Right lobe of liver (tissue), 6 donors: ENCODE data around the gene SNED1. TPM values are rescaled to one million over a fixed set of nuclear protein-coding genes. Genes with fewer than 3 reads are reported as not detected.

Experiments
- ATAC-seq, 4 donors: fragments of 200-7000 bp; cut with Tn5 transposase; one replicate each; pipeline ENCODE4 v1.9.1; 2020; ENCODE audit warnings: mild to moderate bottlenecking in 4 of 4, moderate library complexity in 4 of 4
- DNase-seq, 3 donors: peaks; one replicate each; pipeline ENCODE4 v3.0.0-alpha.2; 2020
- H3K27ac ChIP-seq, 3 donors: fragments of 200-600 bp; one replicate each; pipeline ENCODE4 v1.8.0; 2022
- H3K27me3 ChIP-seq, 2 donors: fragments of 200-600 bp; one replicate each; pipeline ENCODE4 v1.8.0; 2022
- H3K36me3 ChIP-seq, 4 donors: fragments of 200-600 bp; sonication (generic) in 1 of 4; one replicate each; pipeline versions ENCODE4 v1.5.1 to v1.8.0; 2017 to 2022; ENCODE audit warnings: control low read depth in 1 of 4
- H3K4me1 ChIP-seq, 4 donors: fragments of 200-600 bp; sonication (generic) in 1 of 4; one replicate each; pipeline versions ENCODE4 v1.5.1 to v1.8.0; 2017 to 2022; ENCODE audit warnings: control low read depth in 1 of 4
- H3K4me3 ChIP-seq, 3 donors: fragments of 200-600 bp; one replicate each; pipeline ENCODE4 v1.8.0; 2022
- H3K9me3 ChIP-seq, 4 donors: fragments of 200-600 bp; sonication (generic) in 1 of 4; one replicate each; pipeline versions ENCODE4 v1.5.1 to v1.8.0; 2017 to 2022; ENCODE audit warnings: control low read depth in 1 of 4
- POLR2A ChIP-seq: fragments of 450-650 bp; IDR thresholded peaks from one replicate; pipeline ENCODE4 v1.6.1; 2017; ENCODE audit warnings: antibody characterized with exemption, mild to moderate bottlenecking
- WGBS: methylation state at CpG from one replicate; pipeline ENCODE4 v1.1.6; 2018; ENCODE audit warnings: low coverage, low lambda C conversion rate; ENCODE audit not compliant: insufficient coverage; ENCODE audit errors: missing lambda C conversion rate; 5-methylcytosine and 5-hydroxymethylcytosine counted together
- intact Hi-C, 2 donors: fragments of 100-400 bp; cut with DNase I; formaldehyde crosslinking; loops; one replicate each; pipeline versions ENCODE4 v1.11.2 to v1.14.1; 2022
- total RNA-seq, 6 experiments: library from RNA; depleted of rRNA in 2 of 6; stranded (reverse); fragments of >200 nt in 2 of 6; fragmentation: NEBNext Ultra II Directional in 3 of 6; extraction: Animal tissue kit (Norgen Biotek cat#: 25700) in 3 of 6; gene quantifications; one replicate each; pipeline versions ENCODE4 v1.1.0 to v1.2.4, GENCODE V29; 2016 to 2023
- TF ChIP-seq, protein P1 (sequence below), 4 donors: fragments of 200-600 bp in 3 of 4; fragments of 450-650 bp in 1 of 4; IDR thresholded peaks; one replicate each; pipeline versions ENCODE4 v1.5.1 to v1.8.0; 2016 to 2022; ENCODE audit warnings: antibody characterized with exemption in 4 of 4, mild to moderate bottlenecking in 2 of 4
- donor health status: DM: no; HTN: yes; CAD: no.
- donor health status: DM: no; HTN: no; CAD: no.
- donor health status: DM: no; HTN: no; CAD: no.
- donor health status: DM: no; HTN: yes; CAD: no.
- donor health status: DM: no; HTN: yes; CAD: no.

Gene SNED1
- total RNA-seq, 6 experiments from 2014 or later: 7.4 to 27.8 (median 13.2) TPM

GRCh38 chr2:241003830-241004564 is 5.6 kb downstream of the SNED1 start:
- intact Hi-C loops: no loop called here
- H3K27ac ChIP-seq: no peak overlapping the region
- no peak overlapping the region for H3K4me3 ChIP-seq
- peaks cover 0 to 26% (median 9%) of the 10 kb centered on the region in 4 donors for H3K4me1 ChIP-seq
- no peaks in the 10 kb centered on the region for H3K27me3 ChIP-seq
- DNase-seq (no peak), ATAC-seq (no peak)
- no peak for TF ChIP-seq POLR2A
- TF ChIP-seq, protein P1, sequence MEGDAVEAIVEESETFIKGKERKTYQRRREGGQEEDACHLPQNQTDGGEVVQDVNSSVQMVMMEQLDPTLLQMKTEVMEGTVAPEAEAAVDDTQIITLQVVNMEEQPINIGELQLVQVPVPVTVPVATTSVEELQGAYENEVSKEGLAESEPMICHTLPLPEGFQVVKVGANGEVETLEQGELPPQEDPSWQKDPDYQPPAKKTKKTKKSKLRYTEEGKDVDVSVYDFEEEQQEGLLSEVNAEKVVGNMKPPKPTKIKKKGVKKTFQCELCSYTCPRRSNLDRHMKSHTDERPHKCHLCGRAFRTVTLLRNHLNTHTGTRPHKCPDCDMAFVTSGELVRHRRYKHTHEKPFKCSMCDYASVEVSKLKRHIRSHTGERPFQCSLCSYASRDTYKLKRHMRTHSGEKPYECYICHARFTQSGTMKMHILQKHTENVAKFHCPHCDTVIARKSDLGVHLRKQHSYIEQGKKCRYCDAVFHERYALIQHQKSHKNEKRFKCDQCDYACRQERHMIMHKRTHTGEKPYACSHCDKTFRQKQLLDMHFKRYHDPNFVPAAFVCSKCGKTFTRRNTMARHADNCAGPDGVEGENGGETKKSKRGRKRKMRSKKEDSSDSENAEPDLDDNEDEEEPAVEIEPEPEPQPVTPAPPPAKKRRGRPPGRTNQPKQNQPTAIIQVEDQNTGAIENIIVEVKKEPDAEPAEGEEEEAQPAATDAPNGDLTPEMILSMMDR (IDR thresholded peaks at IDR 0.05): no peak
- no CpG with 5 or more reads among the region's 1 CpG for WGBS
- peaks cover 0 to 3% (median 0%) of the 10 kb centered on the region in 4 donors for H3K9me3 ChIP-seq
- no peaks in the 10 kb centered on the region for H3K36me3 ChIP-seq

GRCh38 chr2:241005569-241005968 is 7.2 kb downstream of the SNED1 start:
- DNase-seq (no peak), ATAC-seq (no peak)
- no peak for TF ChIP-seq POLR2A
- TF ChIP-seq, protein P1 (IDR thresholded peaks at IDR 0.05): no peak
- Histone ChIP-seq H3K27me3 (no peaks in the 10 kb centered on the region), H3K27ac (no peak overlapping the region), H3K4me1 (peaks cover 0 to 12% (median 6%) of the 10 kb centered on the region in 4 donors), H3K36me3 (no peaks in the 10 kb centered on the region), H3K4me3 (no peak overlapping the region), H3K9me3 (peaks cover 0 to 3% (median 0%) of the 10 kb centered on the region in 4 donors)
- intact Hi-C loops: no loop called here
- 100% methylated on average over 2 of the region's 2 CpGs for WGBS

DNA sequence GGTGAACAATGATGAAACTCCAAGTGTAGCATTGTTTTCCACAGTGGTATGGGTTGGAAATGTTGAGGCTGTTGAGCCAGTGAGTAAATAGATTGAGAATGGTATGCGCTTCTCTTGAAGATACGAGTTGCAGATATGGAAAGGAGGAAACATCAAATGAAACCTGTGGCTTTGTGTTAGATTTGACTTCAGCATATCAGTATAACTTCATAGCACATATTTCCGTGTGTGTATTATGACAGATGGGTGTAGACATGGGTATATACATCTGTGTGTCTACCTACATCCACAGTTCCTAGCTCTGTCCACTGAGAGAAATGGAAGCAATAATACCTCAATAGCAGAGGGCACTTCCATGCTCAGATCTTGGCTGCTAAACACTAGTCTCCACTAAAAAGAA is 8.0 kb downstream of the SNED1 start:
- Histone ChIP-seq H3K27me3 (no peaks in the 10 kb centered on the region), H3K27ac (no peak overlapping the region), H3K36me3 (no peaks in the 10 kb centered on the region), H3K4me1 (peaks cover 0 to 4% (median 2%) of the 10 kb centered on the region in 4 donors), H3K4me3 (no peak overlapping the region), H3K9me3 (peaks cover 0 to 3% (median 0%) of the 10 kb centered on the region in 4 donors)
- intact Hi-C loops: no loop called here
- 93% methylated on average over 3 of the region's 3 CpGs for WGBS
- no peak for TF ChIP-seq POLR2A
- TF ChIP-seq, protein P1 (IDR thresholded peaks at IDR 0.05): no peak
- no peak for ATAC-seq
- DNase-seq: no peak

DNA sequence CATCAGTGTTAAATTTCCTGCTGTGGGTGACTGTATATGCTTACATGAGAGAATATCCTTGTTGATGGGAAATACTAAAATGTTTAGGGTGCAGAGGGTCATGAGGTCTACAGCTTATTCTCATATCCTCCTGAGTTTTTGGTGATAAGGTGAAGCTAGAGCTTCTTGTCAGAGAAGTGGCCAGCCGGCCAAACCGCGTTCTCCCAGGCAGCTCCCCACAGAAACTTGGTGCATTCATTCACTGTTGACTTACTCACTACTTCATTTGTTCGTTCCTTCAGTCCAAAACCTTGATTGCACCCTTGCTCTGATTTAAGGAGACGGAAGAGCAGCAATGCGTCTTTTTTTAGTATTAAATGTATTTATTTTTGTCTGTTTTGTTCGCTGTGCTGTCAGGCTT is 8.7 kb downstream of the SNED1 start:
- Histone ChIP-seq H3K9me3 (peaks cover 0 to 3% (median 0%) of the 10 kb centered on the region in 4 donors), H3K4me1 (no peaks in the 10 kb centered on the region), H3K27me3 (no peaks in the 10 kb centered on the region), H3K27ac (no peak overlapping the region), H3K36me3 (no peaks in the 10 kb centered on the region), H3K4me3 (no peak overlapping the region)
- DNase-seq (no peak), ATAC-seq (no peak)
- TF ChIP-seq, protein P1 (IDR thresholded peaks at IDR 0.05): no peak
- TF ChIP-seq POLR2A: no peak
- WGBS: 94% methylated on average over 6 of the region's 7 CpGs
- intact Hi-C loops: no loop called here
